Islet precursor cell (in vitro differentiated cells): ENCODE measurements around the gene PCDH8.

Experiments used
- DNase-seq: peaks from one replicate; pipeline ENCODE4 v3.0.0-alpha.2; 2018

The PCDH8 gene

GRCh38 chr13:52848455-52849195 is at the start of gene PCDH8:
TSS of gene PCDH8 (minus strand) at chr13:52848640. CDS start at chr13:52848436, 204 bp downstream.
- DNase-seq: peak; percentile 92

- peak; percentile 69 for DNase-seq
Measured at GRCh38 chr13:52896827-52897659, 48.6 kb upstream of the PCDH8 start.

DNA sequence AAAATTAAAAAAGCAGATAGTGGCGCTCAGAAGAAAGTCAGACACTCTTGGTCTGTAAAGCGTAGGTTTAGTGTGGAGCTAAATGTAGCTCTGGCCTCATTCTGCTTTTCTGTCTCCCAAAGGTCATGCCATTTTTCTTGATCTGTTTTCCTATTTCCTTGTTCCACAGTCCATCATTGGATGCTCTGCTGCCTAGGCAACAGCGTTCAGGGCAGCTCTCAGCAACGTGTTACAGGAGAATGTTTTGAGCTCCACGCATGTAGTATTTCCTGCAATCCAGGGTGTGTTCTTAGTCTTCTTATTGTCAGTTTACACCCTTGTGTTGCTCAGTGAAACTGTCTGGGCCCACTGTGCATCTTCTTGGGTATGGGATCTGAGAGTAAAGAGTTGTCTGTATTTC is 46.0 kb upstream of the PCDH8 start:
- DNase-seq: peak; percentile 20

DNA sequence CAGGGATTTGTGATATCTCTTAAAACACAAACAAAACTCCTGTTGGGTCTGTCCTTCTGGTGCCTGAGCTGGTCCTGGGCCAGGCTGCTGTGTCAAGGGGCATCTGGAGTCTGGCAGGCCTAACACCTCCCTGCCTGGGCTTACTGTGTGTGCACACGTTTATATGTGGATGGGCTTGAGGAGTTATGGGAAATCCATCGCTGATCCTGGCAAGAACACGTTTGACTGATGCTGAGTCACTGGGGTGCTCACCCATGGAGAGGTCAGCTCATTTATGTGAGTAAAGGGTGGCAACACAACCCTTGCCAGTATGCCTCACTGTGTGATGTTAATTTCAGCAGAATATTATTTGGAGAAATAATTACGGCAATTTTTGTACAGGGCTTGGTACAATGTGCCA is 44.5 kb upstream of the PCDH8 start:
- DNase-seq: peak; percentile 41

DNA sequence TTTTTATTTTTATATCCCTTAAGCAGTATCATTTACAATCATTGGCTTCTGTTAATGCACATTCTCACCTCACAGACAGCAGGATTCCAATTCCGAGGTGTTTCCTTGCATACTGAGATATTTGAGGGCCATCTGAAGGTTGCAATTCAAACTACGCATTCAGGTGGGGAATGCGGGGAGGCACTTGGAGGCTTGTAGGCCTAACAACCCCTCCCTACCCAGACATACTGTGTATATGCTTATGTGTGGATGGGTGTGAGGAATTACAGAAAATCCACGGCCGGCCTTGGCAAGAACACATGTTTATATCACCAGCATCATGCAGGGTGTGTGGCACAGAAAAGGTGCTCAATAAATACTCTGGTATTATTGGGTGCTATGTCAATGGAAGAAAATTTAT is 43.3 kb upstream of the PCDH8 start:
- peak; percentile 27 for DNase-seq

- DNase-seq: peak; percentile 5
Measured at GRCh38 chr13:52887165-52887564, 38.7 kb upstream of the PCDH8 start.

GRCh38 chr13:52885141-52885540 is 36.7 kb upstream of the PCDH8 start:
- peak; percentile 12 for DNase-seq

DNA sequence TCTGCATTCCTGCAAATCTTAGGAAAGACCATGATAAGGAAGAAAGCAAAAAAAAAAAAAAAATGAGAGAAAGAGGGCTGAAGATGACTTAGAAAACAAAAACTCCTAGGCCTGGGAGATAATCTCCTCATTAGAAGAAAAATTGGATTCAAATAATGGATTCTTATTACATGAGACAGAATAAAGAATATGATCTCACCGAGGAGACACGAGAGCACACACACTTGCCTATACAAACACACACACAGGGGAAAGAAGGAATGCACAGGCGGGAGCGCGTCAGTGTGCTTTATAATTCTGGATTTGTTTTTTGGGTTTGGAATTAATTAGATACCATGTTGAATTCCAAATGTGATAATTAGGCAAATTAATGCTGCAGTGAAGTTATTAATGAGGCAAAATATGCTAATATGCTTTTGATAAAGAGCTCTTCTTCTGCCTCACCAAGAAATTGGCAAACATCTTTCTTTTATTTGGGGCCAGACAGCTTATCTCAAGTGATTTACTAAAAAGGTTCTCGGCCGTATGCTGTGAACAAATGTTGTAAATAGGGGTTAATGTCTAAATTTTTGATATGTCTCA is 36.1 kb upstream of the PCDH8 start:
- no peak for DNase-seq

GRCh38 chr13:52882785-52883184 is 34.3 kb upstream of the PCDH8 start:
- DNase-seq: peak; percentile 24

DNA sequence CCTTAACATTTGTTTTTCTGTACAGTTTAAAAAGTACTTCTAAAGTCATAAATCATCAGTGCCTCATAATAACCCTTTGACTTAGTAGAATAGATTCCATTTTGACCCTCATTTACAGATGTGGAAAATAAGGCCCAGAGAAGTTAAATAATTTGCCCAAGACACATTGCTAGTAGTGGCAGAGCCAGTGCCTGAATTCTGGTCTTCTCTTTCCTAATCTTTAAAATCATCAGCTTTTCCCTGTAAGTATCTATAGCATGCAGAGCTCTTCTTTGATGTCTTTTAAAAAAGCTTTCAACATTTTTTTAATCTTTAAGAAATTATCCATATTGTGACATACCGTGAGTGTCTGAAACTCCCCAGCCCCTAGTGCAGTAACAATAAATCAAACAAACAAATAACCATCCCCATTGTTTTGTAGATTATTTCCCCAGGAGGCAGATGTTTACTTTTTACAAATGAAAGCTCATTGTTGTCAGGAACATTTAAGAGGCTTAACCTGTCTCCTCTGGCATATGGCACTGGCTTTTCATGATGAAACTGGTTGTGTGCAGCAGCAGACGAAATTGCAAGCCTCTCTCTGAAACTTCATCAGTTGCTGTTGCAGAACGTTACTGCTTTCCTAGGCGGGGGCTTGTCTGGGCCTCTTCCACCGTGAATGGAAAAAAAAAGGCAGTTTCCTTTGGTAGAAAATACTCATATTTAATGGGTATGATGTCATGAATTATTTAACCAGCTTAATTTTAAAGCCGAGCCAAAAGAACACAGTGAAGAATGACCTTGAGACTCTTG is 31.7 kb upstream of the PCDH8 start:
- peak; percentile 40 for DNase-seq

- DNase-seq: peak; percentile 25
Measured at GRCh38 chr13:52878831-52879230, 30.4 kb upstream of the PCDH8 start.

DNA sequence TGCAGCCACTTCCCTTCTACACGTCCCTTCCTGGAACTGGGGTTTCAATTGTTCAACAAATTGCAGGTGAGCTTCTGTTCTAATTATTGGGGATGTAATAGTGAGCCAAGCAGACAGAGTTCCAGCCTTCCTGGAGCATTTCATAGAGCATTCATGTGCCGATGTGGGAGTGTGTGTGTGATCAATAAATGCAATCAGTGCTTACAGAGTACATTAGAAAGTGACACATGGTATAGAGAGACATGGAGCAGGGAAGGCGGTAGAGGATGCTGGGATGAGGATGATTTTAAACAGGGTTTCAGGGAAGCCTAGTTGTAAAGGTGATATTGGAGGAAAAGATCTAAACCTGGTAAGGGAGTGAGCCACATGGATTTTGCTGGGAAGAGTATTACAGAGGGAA is 21.7 kb upstream of the PCDH8 start:
- no peak for DNase-seq

DNA sequence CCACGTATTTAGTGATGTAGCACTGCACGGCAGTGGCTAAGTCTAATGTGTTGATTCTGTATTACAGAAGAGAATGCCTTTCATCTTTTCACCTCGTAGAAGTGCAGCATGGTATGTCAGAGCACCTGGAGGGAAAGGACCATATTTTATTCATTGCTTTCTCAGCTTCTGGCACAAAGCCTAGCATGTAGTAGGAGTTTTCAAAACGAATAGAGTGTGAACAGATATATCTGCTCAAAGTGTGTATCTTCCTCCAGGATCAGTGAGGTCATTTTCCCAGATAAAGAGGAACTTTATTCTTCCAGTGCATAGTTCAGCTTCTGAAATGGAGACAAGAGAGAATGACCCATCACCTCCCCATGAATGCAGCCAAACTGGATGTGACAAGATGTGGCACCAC is 21.2 kb upstream of the PCDH8 start:
- DNase-seq: no peak

DNA sequence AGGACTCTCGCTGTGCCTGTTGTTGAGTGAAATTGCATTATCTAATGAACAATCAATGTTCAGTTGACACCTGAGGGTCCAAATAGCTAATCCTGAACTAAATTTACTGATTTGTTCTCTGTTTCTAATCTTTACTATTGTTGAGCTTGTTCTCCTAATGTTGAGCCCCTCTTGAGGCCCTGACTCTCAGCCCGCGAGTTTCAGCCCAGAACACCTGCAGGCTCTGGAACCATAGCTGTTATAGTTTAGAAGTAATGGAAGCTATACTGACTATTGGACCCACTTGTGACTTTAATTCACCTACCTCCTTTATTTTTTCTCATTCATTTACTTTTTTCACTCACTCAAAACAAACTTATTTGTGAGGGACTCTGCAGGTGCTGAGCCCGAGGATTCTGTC is 20.6 kb upstream of the PCDH8 start:
- no peak for DNase-seq

DNA sequence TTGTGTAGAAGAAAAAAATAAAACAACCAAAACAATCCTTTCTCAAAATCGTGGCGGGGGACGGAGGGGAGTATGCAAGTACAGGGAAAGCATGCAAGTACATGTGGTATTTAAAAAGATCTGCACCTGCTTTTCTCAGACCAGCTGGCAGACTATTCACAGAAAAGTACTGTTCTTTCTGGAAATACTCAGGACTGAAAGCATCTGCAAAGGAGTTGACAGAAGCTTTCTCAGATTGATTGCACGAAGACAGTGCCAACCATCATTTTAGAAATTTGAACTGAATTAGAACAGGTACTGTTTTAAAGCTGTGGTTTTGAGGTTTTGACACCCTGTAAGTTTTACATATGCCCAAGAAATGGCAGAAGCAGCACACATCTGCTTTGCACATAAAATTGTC is 19.8 kb upstream of the PCDH8 start:
- DNase-seq: no peak

DNA sequence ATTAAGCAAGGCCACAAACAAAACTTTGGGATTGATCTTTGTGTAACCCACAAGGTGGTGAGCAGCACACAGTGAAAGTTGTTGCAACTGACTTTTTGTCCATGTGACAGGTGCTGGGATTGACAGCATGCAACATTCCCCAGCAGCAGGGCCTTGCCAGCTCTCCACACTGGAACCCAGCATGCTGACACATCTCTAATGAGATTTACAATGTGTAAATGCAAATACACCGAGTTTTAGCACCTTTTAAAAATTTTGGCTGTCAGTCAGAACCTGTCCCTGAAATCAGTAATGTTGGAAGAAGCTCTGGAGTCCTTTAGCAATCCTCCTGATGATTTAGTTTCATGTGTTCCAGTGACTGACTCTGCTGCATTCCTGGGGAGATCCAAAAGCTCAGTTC is 16.5 kb upstream of the PCDH8 start:
- no peak for DNase-seq

DNA sequence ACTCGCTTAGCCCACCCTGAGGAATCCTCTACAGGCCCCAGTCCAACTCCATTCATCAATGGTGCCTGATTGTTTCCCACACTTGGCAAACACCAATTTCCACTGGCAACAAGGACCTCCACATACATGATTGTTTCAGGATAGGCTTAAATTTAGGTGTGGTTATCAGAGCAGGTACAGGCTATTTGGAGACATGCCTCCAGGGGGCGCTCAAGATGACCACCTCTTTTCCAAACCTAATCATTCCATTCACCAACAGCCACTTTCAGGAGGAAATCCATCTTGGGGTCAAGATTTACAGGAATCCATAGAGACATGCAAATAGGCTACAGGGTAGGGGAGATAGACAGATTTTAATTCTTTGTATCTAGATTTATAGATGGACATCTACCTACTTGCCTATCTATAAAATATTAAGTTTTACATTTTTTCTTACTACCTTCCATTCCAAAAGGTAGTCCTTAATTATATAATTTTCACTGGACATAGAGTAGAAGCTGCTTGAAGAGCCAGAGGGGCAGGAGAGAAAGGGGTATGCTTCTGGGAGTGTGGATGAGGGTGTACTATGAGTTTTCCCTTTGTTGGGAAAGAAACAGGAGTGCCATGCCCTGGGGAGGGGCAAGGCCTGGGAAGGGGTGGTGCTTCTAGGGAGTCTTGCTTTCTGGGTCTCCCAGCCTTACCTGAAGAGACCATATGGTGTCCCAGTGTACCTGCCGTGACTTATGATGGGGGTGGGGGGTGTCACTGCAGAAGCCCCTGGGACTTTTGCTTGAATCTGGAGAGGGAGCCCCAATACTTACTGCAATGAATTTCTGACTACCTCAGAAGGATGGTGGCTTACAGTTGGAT is 14.1 kb upstream of the PCDH8 start:
- DNase-seq: peak; percentile 64

GRCh38 chr13:52852444-52852843 is 4.0 kb upstream of the PCDH8 start:
- DNase-seq: no peak

GRCh38 chr13:52851137-52851962 is 2.9 kb upstream of the PCDH8 start:
- DNase-seq: peak; percentile 77

DNA sequence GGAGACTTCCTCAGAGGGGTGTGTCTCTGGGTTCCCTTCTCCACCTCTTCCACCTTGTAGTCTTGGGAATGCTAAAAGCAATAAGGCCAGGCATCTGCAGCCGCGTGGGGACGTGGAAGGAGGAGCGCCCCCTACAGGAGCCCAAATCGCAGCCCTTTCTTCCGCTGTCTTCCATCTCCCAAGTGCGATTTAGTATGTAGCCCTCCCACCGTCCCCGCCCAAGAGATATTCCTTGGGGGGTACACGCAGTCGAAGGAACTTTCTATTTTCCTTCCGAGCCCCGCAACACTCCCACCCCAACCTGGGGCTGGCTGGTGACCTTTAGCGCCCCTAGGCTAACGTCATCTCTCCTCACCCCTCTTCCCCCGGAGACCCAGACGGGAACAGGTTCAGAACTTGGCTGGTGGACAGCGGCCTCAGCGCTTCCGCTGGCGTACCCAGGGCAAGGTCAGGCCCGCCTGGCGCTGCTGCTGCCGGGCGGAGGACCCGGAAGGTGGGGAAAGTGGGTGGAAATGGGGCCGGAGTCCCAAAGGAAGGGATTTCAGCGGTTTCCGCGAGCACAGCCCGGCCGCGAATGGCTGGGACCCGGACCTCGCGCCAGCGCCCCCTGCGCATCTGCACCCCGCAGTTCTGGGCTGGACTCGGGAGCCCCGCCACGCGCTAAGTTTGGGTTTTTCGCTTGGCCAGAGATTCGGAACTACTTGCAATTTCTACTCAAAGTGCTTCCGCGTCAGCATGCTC is 2.1 kb upstream of the PCDH8 start:
- peak; percentile 96 for DNase-seq

GRCh38 chr13:52850072-52850395 is 1.6 kb upstream of the PCDH8 start:
- no peak for DNase-seq
